ENCODE data around the gene SLC9A3. TPM values are rescaled to one million over a fixed set of nuclear protein-coding genes. Genes with fewer than 3 reads are reported as not detected.

The SLC9A3 gene
- total RNA-seq (ENCODE audit: low replicate concordance) = 6.4 and 8.0 TPM in 2 replicates
- long read RNA-seq, partial matches to known transcripts = 0 of 8 reads
- long read RNA-seq, other reads (novel, unspliced or antisense) = 8 of 8 reads

DNA sequence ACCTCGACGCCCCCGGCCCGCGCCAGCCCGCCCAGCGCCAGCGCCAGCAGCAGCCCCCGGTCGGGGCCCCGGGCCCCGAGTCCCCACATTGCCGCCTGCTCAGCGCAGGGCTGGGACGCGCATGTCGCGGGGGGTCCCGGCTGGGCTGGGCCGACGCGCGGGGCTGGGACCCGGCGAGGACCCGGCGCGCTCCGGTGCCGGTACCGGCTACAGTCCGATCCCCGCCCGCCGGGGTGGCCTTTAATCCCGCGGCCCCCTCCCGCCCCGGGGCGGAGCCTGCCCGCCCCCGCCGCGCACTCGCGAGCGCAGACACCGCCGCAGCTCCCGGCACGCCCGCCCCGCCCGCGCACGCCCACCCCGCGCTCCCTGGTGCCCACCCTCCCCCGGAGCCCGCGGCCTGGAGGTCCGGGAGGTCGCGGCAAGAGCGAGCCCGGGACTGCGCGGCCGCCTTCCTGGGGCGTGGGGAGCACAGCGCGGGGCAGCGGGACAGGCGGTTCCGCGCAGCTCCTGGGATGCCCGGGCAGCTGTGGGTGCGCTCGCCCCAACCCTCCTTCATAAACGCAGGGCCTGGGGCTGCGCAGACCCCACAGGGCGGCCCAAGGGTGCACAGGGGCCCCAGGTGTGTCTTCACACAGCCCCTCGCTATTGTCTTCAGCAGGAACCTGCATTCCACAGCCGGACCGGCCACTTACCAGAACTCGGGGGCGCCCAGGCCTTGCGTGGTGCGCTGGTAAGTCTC lies at the start of gene SLC9A3:
Gene SLC9A3 (minus strand): TSS at position 216 of the 739 bp plus-strand sequence.
- peaks cover 66% of the 10 kb centered on the region for H3K27me3 Mint-ChIP-seq
- no peaks in the 10 kb centered on the region for H3K36me3 Mint-ChIP-seq
- H3K27ac Mint-ChIP-seq = peak within 1 kb of the TSS; percentile 65

GRCh38 chr5:573976-574375 lies 49.7 kb upstream of the SLC9A3 start:
- Mint-ChIP-seq H3K27me3 (peaks cover 21% of the 10 kb centered on the region), H3K4me1 (ENCODE audit: unreplicated experiment) (peaks cover 6% of the 10 kb centered on the region), H3K4me3 (no peak overlapping the region), H3K27ac (no peak overlapping the region), H3K36me3 (no peaks in the 10 kb centered on the region), H3K9me3 (peaks cover 10% of the 10 kb centered on the region)
- TF ChIP-seq, protein P1, sequence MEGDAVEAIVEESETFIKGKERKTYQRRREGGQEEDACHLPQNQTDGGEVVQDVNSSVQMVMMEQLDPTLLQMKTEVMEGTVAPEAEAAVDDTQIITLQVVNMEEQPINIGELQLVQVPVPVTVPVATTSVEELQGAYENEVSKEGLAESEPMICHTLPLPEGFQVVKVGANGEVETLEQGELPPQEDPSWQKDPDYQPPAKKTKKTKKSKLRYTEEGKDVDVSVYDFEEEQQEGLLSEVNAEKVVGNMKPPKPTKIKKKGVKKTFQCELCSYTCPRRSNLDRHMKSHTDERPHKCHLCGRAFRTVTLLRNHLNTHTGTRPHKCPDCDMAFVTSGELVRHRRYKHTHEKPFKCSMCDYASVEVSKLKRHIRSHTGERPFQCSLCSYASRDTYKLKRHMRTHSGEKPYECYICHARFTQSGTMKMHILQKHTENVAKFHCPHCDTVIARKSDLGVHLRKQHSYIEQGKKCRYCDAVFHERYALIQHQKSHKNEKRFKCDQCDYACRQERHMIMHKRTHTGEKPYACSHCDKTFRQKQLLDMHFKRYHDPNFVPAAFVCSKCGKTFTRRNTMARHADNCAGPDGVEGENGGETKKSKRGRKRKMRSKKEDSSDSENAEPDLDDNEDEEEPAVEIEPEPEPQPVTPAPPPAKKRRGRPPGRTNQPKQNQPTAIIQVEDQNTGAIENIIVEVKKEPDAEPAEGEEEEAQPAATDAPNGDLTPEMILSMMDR (conservative IDR thresholded peaks at IDR 0.05) = no peak
- DNase-seq (ENCODE audit: extremely low spot score, unreplicated experiment) = peak; percentile 50

More for the DNA sequence above, at the start of gene SLC9A3:
- TF ChIP-seq, protein P1 (conservative IDR thresholded peaks at IDR 0.05) = no peak
- no peak for DNase-seq (ENCODE audit: extremely low spot score, unreplicated experiment)
- Mint-ChIP-seq H3K4me3 (peak within 1 kb of the TSS; percentile 85), H3K9me3 (no peaks in the 10 kb centered on the region), H3K4me1 (ENCODE audit: unreplicated experiment) (peaks cover 14% of the 10 kb centered on the region)

DNA sequence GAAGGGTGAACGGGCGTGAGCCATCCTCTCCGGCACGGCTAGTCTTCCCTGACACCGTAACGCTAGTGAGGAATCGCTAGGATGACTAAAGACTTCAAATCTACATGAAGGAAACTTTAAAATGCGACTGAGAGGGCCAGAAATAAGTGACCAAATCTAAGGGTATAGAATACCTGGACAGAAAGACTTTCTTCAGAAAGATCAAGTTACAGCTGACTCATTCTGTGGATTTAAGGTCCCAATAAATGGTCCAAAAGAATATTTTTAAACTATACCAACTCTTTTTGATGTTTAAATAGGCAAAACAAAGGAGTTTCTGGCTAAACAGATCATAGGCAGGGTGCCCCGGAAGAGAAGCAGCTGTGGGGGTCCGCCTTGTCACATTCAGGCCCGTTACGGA lies 49.0 kb upstream of the SLC9A3 start:
- Mint-ChIP-seq H3K4me3 (no peak overlapping the region), H3K9me3 (peaks cover 10% of the 10 kb centered on the region), H3K4me1 (ENCODE audit: unreplicated experiment) (peaks cover 6% of the 10 kb centered on the region), H3K36me3 (no peaks in the 10 kb centered on the region), H3K27me3 (peaks cover 19% of the 10 kb centered on the region), H3K27ac (no peak overlapping the region)
- TF ChIP-seq, protein P1 (conservative IDR thresholded peaks at IDR 0.05) = no peak
- no peak for DNase-seq (ENCODE audit: extremely low spot score, unreplicated experiment)

GRCh38 chr5:572398-573019 lies 48.3 kb upstream of the SLC9A3 start:
- Mint-ChIP-seq H3K4me1 (ENCODE audit: unreplicated experiment) (peaks cover 6% of the 10 kb centered on the region), H3K27me3 (peaks cover 17% of the 10 kb centered on the region), H3K27ac (no peak overlapping the region), H3K4me3 (no peak overlapping the region), H3K36me3 (no peaks in the 10 kb centered on the region), H3K9me3 (peaks cover 10% of the 10 kb centered on the region)
- DNase-seq (ENCODE audit: extremely low spot score, unreplicated experiment) = peak; percentile 25
- TF ChIP-seq, protein P1 (conservative IDR thresholded peaks at IDR 0.05) = no peak

DNA sequence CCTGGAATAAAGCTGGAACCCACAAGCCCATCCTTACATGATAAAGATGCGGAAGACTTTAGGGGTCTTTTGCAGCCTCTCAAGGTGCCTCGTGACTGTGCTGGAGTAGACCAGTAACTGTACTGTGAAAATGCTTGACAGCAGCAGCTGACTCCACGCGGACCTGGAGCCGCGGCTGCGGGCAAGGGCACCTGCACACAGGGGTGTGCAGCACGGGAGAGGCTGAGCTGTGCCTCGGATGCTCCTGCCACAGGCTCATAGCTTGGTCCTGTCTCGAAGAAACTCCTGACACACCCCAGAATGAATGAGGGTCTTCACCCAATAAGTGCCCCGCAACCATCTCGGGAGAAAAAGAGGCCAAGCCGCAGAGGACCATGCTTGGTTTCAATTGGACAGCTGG lies 47.5 kb upstream of the SLC9A3 start:
- TF ChIP-seq, protein P1 (conservative IDR thresholded peaks at IDR 0.05) = no peak
- peaks cover 23% of the 10 kb centered on the region for H3K27me3 Mint-ChIP-seq
- no peaks in the 10 kb centered on the region for H3K36me3 Mint-ChIP-seq
- peaks cover 10% of the 10 kb centered on the region for H3K9me3 Mint-ChIP-seq
- H3K27ac Mint-ChIP-seq = no peak overlapping the region
- peaks cover 6% of the 10 kb centered on the region for H3K4me1 Mint-ChIP-seq (ENCODE audit: unreplicated experiment)
- no peak overlapping the region for H3K4me3 Mint-ChIP-seq
- no peak for DNase-seq (ENCODE audit: extremely low spot score, unreplicated experiment)

All from type B pancreatic cell (in vitro differentiated cells).